ENCODE data around the gene PDGFA. TPM values are rescaled to one million over a fixed set of nuclear protein-coding genes. Genes with fewer than 3 reads are reported as not detected.

PDGFA gene
- total RNA-seq, 1 donor from 2014 or later, result 31.2 TPM

DNA sequence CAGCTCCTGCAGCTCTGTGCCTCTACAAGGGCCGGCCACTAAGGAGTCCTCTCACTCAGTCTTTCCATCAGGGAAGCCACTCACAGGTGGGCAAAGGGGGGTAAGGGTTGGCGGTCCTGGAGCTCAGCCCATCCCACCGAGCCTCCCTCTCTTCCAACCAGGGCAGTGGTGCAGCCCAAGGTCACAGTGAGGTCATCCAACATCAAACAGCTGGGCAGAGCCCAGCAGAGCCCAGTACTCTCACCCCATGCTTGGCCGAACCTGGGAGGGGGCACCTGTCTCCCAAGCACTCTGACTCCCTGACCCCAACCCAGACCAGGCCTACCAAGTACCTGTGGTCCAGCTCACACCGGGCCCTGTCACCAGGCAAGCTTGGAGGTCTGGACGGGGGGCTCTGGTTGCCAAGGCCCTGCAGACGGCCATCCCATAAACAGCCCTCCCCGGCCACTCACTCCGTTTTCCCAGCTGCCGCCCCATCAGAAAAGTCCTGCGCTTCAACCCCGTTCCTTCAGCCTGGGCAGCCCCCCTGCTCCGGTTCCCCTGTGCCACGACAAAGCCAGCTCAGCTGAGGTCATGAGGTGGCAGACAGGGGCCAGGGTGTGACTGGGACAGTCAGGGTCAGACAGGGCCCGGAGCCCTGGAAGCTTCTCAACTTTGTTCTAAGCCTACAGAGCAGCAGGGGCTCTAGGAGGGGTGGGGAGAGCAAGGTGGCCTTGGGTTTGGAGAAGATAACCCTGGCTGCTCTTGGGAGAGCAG is 27.5 kb downstream of the PDGFA start:
- TF ChIP-seq POLR2AphosphoS5 (IDR thresholded peaks at IDR 0.05; ENCODE audit: insufficient read depth in 1 of 2, low read depth in 1 of 2) (no peak), POLR2A (IDR thresholded peaks at IDR 0.05) (no peak)
- TF ChIP-seq, protein P1, sequence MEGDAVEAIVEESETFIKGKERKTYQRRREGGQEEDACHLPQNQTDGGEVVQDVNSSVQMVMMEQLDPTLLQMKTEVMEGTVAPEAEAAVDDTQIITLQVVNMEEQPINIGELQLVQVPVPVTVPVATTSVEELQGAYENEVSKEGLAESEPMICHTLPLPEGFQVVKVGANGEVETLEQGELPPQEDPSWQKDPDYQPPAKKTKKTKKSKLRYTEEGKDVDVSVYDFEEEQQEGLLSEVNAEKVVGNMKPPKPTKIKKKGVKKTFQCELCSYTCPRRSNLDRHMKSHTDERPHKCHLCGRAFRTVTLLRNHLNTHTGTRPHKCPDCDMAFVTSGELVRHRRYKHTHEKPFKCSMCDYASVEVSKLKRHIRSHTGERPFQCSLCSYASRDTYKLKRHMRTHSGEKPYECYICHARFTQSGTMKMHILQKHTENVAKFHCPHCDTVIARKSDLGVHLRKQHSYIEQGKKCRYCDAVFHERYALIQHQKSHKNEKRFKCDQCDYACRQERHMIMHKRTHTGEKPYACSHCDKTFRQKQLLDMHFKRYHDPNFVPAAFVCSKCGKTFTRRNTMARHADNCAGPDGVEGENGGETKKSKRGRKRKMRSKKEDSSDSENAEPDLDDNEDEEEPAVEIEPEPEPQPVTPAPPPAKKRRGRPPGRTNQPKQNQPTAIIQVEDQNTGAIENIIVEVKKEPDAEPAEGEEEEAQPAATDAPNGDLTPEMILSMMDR (IDR thresholded peaks at IDR 0.05), result no peak
- no peak for DNase-seq (ENCODE audit: extremely low spot score in 2 of 2)
- no peaks in the 10 kb centered on the region for H3K36me3 ChIP-seq
- H3K4me3 ChIP-seq, result no peak overlapping the region
- intact Hi-C loops (cut with DNase I), result no loop called here
- H3K27me3 ChIP-seq, result no peaks in the 10 kb centered on the region
- H3K9me3 ChIP-seq, result no peaks in the 10 kb centered on the region
- H3K27ac ChIP-seq, result no peak overlapping the region
- H3K4me1 ChIP-seq, result no peaks in the 10 kb centered on the region

GRCh38 chr7:491292-491957 is 28.2 kb downstream of the PDGFA start:
- Histone ChIP-seq H3K4me3 (no peak overlapping the region), H3K27me3 (no peaks in the 10 kb centered on the region), H3K4me1 (no peaks in the 10 kb centered on the region), H3K9me3 (no peaks in the 10 kb centered on the region), H3K36me3 (no peaks in the 10 kb centered on the region), H3K27ac (no peak overlapping the region)
- DNase-seq (ENCODE audit: extremely low spot score in 2 of 2), result no peak
- TF ChIP-seq POLR2AphosphoS5 (IDR thresholded peaks at IDR 0.05; ENCODE audit: insufficient read depth in 1 of 2, low read depth in 1 of 2) (no peak), POLR2A (IDR thresholded peaks at IDR 0.05) (no peak)
- TF ChIP-seq, protein P1 (IDR thresholded peaks at IDR 0.05), result no peak
- intact Hi-C loops (cut with DNase I), result no loop called here

- intact Hi-C loops (cut with DNase I), result no loop called here
- no peaks in the 10 kb centered on the region for H3K27me3 ChIP-seq
- no peak overlapping the region for H3K27ac ChIP-seq
- DNase-seq (ENCODE audit: extremely low spot score in 2 of 2), result no peak
- H3K9me3 ChIP-seq, result no peaks in the 10 kb centered on the region
- H3K36me3 ChIP-seq, result no peaks in the 10 kb centered on the region
- H3K4me1 ChIP-seq, result peaks cover under 1% of the 10 kb centered on the region
- no peak overlapping the region for H3K4me3 ChIP-seq
- no peak for TF ChIP-seq POLR2AphosphoS5 (IDR thresholded peaks at IDR 0.05; ENCODE audit: insufficient read depth in 1 of 2, low read depth in 1 of 2)
- no peak for TF ChIP-seq POLR2A (IDR thresholded peaks at IDR 0.05)
- TF ChIP-seq, protein P1 (IDR thresholded peaks at IDR 0.05), result no peak
Observed at GRCh38 chr7:490461-491291, 29.0 kb downstream of the PDGFA start.

- H3K9me3 ChIP-seq, result no peaks in the 10 kb centered on the region
- H3K4me1 ChIP-seq, result peaks cover 8% of the 10 kb centered on the region
- no peak overlapping the region for H3K27ac ChIP-seq
- no peak overlapping the region for H3K4me3 ChIP-seq
- no peak for DNase-seq (ENCODE audit: extremely low spot score in 2 of 2)
- no peaks in the 10 kb centered on the region for H3K27me3 ChIP-seq
- TF ChIP-seq, protein P1 (IDR thresholded peaks at IDR 0.05), result no peak
- TF ChIP-seq POLR2A (IDR thresholded peaks at IDR 0.05), result no peak
- TF ChIP-seq POLR2AphosphoS5 (IDR thresholded peaks at IDR 0.05; ENCODE audit: insufficient read depth in 1 of 2, low read depth in 1 of 2), result no peak
- intact Hi-C loops (cut with DNase I), result no loop called here
- H3K36me3 ChIP-seq, result no peaks in the 10 kb centered on the region
Observed at GRCh38 chr7:489876-490275, 29.8 kb downstream of the PDGFA start.
